Measurements from ENCODE around the gene BPTF.

BPTF gene

GRCh38 chr17:67863624-67864247, 38.4 kb downstream of the BPTF start:
- Histone ChIP-seq H3K36me3 (ENCODE audit: control insufficient read depth, insufficient read depth, low read length) (peaks cover 2% of the 10 kb centered on the region; the same call in 1 of the 2 replicates), H3K27me3 (replicated peaks; ENCODE audit: control insufficient read depth, insufficient read depth, low read length) (no peaks in the 10 kb centered on the region), H3K4me3 (replicated peaks; ENCODE audit: low read depth, low read length) (no peak overlapping the region)
- no peak for TF ChIP-seq CTCF (IDR thresholded peaks at IDR 0.05; ENCODE audit: insufficient read depth, low read length, poor library complexity, severe bottlenecking)
- DNase-seq (ENCODE audit: extremely low read depth, insufficient read length): no peak

GRCh38 chr17:67865438-67865837, 40.1 kb downstream of the BPTF start:
- Histone ChIP-seq H3K27me3 (replicated peaks; ENCODE audit: control insufficient read depth, insufficient read depth, low read length) (no peaks in the 10 kb centered on the region), H3K4me3 (replicated peaks; ENCODE audit: low read depth, low read length) (no peak overlapping the region), H3K36me3 (ENCODE audit: control insufficient read depth, insufficient read depth, low read length) (peaks cover 2% of the 10 kb centered on the region; the same call in 1 of the 2 replicates)
- DNase-seq (ENCODE audit: extremely low read depth, insufficient read length): no peak
- TF ChIP-seq CTCF (IDR thresholded peaks at IDR 0.05; ENCODE audit: insufficient read depth, low read length, poor library complexity, severe bottlenecking): no peak

- no peak for TF ChIP-seq CTCF (IDR thresholded peaks at IDR 0.05; ENCODE audit: insufficient read depth, low read length, poor library complexity, severe bottlenecking)
- no peak for DNase-seq (ENCODE audit: extremely low read depth, insufficient read length)
- H3K4me3 ChIP-seq (replicated peaks; ENCODE audit: low read depth, low read length): no peak overlapping the region
- peaks cover 2% of the 10 kb centered on the region; the same call in 1 of the 2 replicates for H3K36me3 ChIP-seq (ENCODE audit: control insufficient read depth, insufficient read depth, low read length)
- no peaks in the 10 kb centered on the region for H3K27me3 ChIP-seq (replicated peaks; ENCODE audit: control insufficient read depth, insufficient read depth, low read length)
These were observed 42.3 kb downstream of the BPTF start for GRCh38 chr17:67867591-67867990.

- H3K36me3 ChIP-seq (ENCODE audit: control insufficient read depth, insufficient read depth, low read length): peaks cover 2% of the 10 kb centered on the region; the same call in 1 of the 2 replicates
- no peak overlapping the region for H3K4me3 ChIP-seq (replicated peaks; ENCODE audit: low read depth, low read length)
- H3K27me3 ChIP-seq (replicated peaks; ENCODE audit: control insufficient read depth, insufficient read depth, low read length): no peaks in the 10 kb centered on the region
- TF ChIP-seq CTCF (IDR thresholded peaks at IDR 0.05; ENCODE audit: insufficient read depth, low read length, poor library complexity, severe bottlenecking): no peak
- no peak for DNase-seq (ENCODE audit: extremely low read depth, insufficient read length)
These were observed 42.9 kb downstream of the BPTF start for GRCh38 chr17:67868176-67868575.

- TF ChIP-seq CTCF (IDR thresholded peaks at IDR 0.05; ENCODE audit: insufficient read depth, low read length, poor library complexity, severe bottlenecking): no peak
- Histone ChIP-seq H3K36me3 (ENCODE audit: control insufficient read depth, insufficient read depth, low read length) (peaks cover 7% of the 10 kb centered on the region), H3K4me3 (replicated peaks; ENCODE audit: low read depth, low read length) (no peak overlapping the region), H3K27me3 (replicated peaks; ENCODE audit: control insufficient read depth, insufficient read depth, low read length) (no peaks in the 10 kb centered on the region)
- DNase-seq (ENCODE audit: extremely low read depth, insufficient read length): no peak
These were observed 54.4 kb downstream of the BPTF start for GRCh38 chr17:67879662-67880061.

GRCh38 chr17:67881083-67881482, 55.8 kb downstream of the BPTF start:
- Histone ChIP-seq H3K36me3 (ENCODE audit: control insufficient read depth, insufficient read depth, low read length) (peaks cover 4% of the 10 kb centered on the region), H3K4me3 (replicated peaks; ENCODE audit: low read depth, low read length) (no peak overlapping the region), H3K27me3 (replicated peaks; ENCODE audit: control insufficient read depth, insufficient read depth, low read length) (no peaks in the 10 kb centered on the region)
- no peak for TF ChIP-seq CTCF (IDR thresholded peaks at IDR 0.05; ENCODE audit: insufficient read depth, low read length, poor library complexity, severe bottlenecking)
- DNase-seq (ENCODE audit: extremely low read depth, insufficient read length): no peak

Data from GM06990 (cell line).